Upper lobe of right lung (tissue), 1 donor: Measurements from ENCODE around the gene CD79B. TPM values are rescaled to one million over a fixed set of nuclear protein-coding genes. Genes with fewer than 3 reads are reported as not detected.

ENCODE experiments used
- ATAC-seq: fragments of 200-7000 bp; cut with Tn5 transposase; one replicate; pipeline ENCODE4 v1.9.1; 2020; ENCODE audit warnings: mild to moderate bottlenecking, moderate library complexity
- DNase-seq: peaks from one replicate; pipeline ENCODE4 v3.0.0-alpha.2; 2020
- H3K27ac ChIP-seq: fragments of 200-600 bp; one replicate; pipeline ENCODE4 v1.8.0; 2022
- H3K27me3 ChIP-seq: fragments of 200-600 bp; one replicate; pipeline ENCODE4 v1.8.0; 2022; ENCODE audit warnings: mild to moderate bottlenecking
- H3K36me3 ChIP-seq: fragments of 200-600 bp; one replicate; pipeline ENCODE4 v1.8.0; 2022
- H3K4me1 ChIP-seq: fragments of 200-600 bp; one replicate; pipeline ENCODE4 v1.8.0; 2022
- H3K4me3 ChIP-seq: fragments of 200-600 bp; one replicate; pipeline ENCODE4 v1.8.0; 2022; ENCODE audit warnings: mild to moderate bottlenecking
- H3K9me3 ChIP-seq: fragments of 200-600 bp; one replicate; pipeline ENCODE4 v1.8.0; 2022
- CTCF ChIP-seq: fragments of 200-600 bp; IDR thresholded peaks from one replicate; pipeline ENCODE4 v1.8.0; 2022; ENCODE audit warnings: antibody characterized with exemption
- intact Hi-C: fragments of 100-400 bp; cut with DNase I; formaldehyde crosslinking; loops from one replicate; pipeline ENCODE4 v1.11.0; 2022
- total RNA-seq: library from RNA; stranded (reverse); fragmentation: NEBNext Ultra II Directional; extraction: Animal tissue kit (Norgen Biotek cat#: 25700); gene quantifications from one replicate; pipeline ENCODE4 v1.2.1, GENCODE V29; 2021
- donor health status: DM: no; HTN: yes; CAD: no; lungs with severe emphysema.

CD79B gene
- total RNA-seq, 1 donor from 2014 or later = 4.7 TPM

DNA sequence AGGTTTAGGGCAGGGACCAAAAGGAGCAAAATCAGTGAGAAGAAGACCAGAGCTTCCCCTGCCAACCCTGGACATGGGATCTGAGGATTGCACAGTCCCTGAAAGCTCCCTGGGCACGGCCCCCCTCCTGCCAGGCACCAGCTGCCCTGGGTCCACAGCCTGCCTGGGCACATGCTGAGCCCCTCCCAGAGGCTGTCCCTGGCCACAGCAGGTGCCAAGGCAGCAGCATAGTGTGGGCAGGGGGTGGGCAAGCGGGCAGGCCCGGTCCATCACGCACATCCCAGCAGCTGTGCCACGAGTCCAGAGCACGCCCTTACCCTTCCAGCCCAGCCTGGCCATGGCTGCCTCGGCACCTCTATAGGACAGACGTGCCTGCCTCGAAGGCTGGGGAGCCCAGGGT, 27.9 kb upstream of the CD79B start:
- DNase-seq (no peak), ATAC-seq (no peak)
- intact Hi-C loops = no loop called here
- Histone ChIP-seq H3K27me3 (no peaks in the 10 kb centered on the region), H3K9me3 (no peaks in the 10 kb centered on the region), H3K36me3 (no peaks in the 10 kb centered on the region), H3K4me3 (no peak overlapping the region), H3K4me1 (peaks cover 4% of the 10 kb centered on the region), H3K27ac (no peak overlapping the region)
- TF ChIP-seq CTCF = no peak

DNA sequence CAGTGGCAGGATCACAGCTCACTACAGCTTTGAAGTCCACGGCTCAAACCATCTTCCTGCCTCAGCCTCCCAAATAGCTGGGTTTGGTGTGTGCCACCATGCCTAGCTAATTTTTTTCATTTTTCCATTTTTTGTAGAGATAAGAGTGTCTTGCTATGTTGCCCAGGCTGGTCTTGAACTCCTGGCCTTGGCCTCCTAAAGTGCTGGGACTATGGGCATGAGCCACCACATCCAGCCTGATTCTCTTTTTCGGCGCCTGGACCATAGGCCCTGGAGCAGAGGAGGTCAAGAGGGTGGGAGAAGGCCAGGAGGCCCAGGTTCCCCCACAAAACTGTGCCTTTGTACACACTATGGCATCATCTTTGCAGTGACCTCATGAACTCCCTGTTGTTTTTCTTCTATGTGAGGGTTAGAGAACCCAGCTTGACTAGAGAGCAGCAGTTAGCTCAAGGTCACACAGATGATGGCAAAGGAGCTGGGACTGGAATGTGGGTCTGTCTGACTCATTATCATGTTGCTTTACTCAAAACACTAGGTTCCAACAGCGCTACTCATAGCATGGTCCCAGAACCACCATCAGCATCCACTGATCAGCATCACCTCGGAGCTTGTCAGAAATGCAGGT, 24.3 kb upstream of the CD79B start:
- H3K27ac ChIP-seq = no peak overlapping the region

GRCh38 chr17:63955791-63956190, 23.7 kb upstream of the CD79B start:
- intact Hi-C loops = no loop called here
- TF ChIP-seq CTCF = no peak
- ATAC-seq (no peak), DNase-seq (no peak)
- Histone ChIP-seq H3K27me3 (no peaks in the 10 kb centered on the region), H3K9me3 (no peaks in the 10 kb centered on the region), H3K4me1 (no peaks in the 10 kb centered on the region), H3K27ac (no peak overlapping the region), H3K4me3 (no peak overlapping the region), H3K36me3 (no peaks in the 10 kb centered on the region)

More for the DNA sequence above, 24.3 kb upstream of the CD79B start:
- H3K9me3 ChIP-seq = no peaks in the 10 kb centered on the region
- intact Hi-C loops = no loop called here
- H3K36me3 ChIP-seq = no peaks in the 10 kb centered on the region
- ATAC-seq (no peak), DNase-seq (no peak)
- no peak for TF ChIP-seq CTCF
- no peaks in the 10 kb centered on the region for H3K4me1 ChIP-seq
- no peaks in the 10 kb centered on the region for H3K27me3 ChIP-seq
- no peak overlapping the region for H3K4me3 ChIP-seq

DNA sequence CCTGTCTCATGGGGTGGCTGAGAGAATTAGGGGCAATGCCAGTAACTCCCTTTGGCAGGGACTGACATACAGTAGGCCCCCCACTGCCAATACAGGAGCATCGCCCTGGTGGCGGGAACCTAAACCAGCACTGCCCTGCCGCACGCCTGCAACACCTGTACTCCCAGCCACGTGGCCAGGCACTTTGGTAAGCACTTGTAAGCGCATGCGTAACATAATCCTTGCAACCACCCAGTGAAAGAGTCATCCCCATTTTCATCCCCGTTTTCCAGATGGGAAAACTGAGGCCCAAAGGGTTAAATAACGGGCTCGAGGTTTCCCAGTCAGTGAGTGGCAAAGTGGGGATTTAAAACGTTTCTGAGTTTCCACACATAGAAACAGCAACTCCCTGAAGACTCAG, 23.1 kb upstream of the CD79B start:
- Histone ChIP-seq H3K27ac (no peak overlapping the region), H3K9me3 (no peaks in the 10 kb centered on the region), H3K36me3 (no peaks in the 10 kb centered on the region), H3K27me3 (no peaks in the 10 kb centered on the region), H3K4me3 (no peak overlapping the region), H3K4me1 (no peaks in the 10 kb centered on the region)
- TF ChIP-seq CTCF = no peak
- no peak for ATAC-seq
- no peak for DNase-seq
- intact Hi-C loops = no loop called here

DNA sequence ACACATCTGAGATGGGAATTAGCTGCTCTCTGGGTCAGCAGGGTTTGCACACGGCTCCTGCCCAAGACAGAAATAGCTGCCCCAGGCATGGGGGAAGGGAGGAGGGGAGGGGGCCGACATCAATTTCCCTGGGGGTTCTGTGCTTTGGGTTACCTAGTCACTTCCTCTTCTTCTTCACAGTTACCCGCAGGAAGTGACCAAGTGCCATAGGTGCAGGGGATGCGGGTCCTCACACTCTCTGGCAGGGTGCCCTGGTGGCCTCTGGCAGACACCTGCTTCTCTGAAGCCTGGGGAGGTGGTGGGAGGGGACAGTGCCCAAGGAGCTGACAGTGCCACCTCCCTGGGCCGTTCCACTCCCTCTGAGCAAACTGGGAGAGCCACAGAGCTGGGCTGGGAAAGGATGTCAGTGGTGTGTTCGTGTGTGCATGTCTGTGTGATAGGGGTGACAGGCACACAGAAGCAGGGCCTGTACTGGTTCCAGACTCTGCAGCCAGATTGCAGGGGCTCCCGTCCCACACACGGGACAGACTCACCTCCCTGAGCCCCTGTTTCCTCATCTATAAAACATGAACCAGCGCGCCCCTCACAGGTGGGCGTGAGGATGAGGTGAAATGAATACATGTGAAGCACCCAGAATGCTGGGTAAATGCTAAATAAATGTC, 22.4 kb upstream of the CD79B start:
- DNase-seq (no peak), ATAC-seq (no peak)
- H3K36me3 ChIP-seq = no peaks in the 10 kb centered on the region
- H3K4me1 ChIP-seq = no peaks in the 10 kb centered on the region
- H3K4me3 ChIP-seq = no peak overlapping the region
- no peaks in the 10 kb centered on the region for H3K27me3 ChIP-seq
- TF ChIP-seq CTCF = no peak
- intact Hi-C loops = no loop called here
- H3K9me3 ChIP-seq = no peaks in the 10 kb centered on the region
- no peak overlapping the region for H3K27ac ChIP-seq
